Measurements from ENCODE around the gene PRCC.
"Not testable (repeated sequence)": the region's sequence is repeated elsewhere in the genome, so short reads cannot be mapped to it uniquely, and the experiment has no call there.

Gene PRCC

GRCh38 chr1:156754219-156754618, 13.1 kb upstream of the PRCC start:
- Histone ChIP-seq H3K27me3 (replicated peaks; ENCODE audit: control insufficient read depth, insufficient read depth, low read length) (no peaks in the 10 kb centered on the region), H3K4me3 (replicated peaks; ENCODE audit: low read depth, low read length) (no peak overlapping the region), H3K36me3 (ENCODE audit: control insufficient read depth, insufficient read depth, low read length) (no peaks in the 10 kb centered on the region)
- no peak for DNase-seq (ENCODE audit: extremely low read depth, insufficient read length)
- no peak for TF ChIP-seq CTCF (IDR thresholded peaks at IDR 0.05; ENCODE audit: insufficient read depth, low read length, poor library complexity, severe bottlenecking)

GRCh38 chr1:156755527-156755950, 11.8 kb upstream of the PRCC start:
- DNase-seq (ENCODE audit: extremely low read depth, insufficient read length), result no peak
- no peak overlapping the region for H3K4me3 ChIP-seq (replicated peaks; ENCODE audit: low read depth, low read length)
- no peak for TF ChIP-seq CTCF (IDR thresholded peaks at IDR 0.05; ENCODE audit: insufficient read depth, low read length, poor library complexity, severe bottlenecking)
- no peaks in the 10 kb centered on the region for H3K27me3 ChIP-seq (replicated peaks; ENCODE audit: control insufficient read depth, insufficient read depth, low read length)
- H3K36me3 ChIP-seq (ENCODE audit: control insufficient read depth, insufficient read depth, low read length), result no peaks in the 10 kb centered on the region

GRCh38 chr1:156756355-156756754, 11.0 kb upstream of the PRCC start:
- Histone ChIP-seq H3K27me3 (replicated peaks; ENCODE audit: control insufficient read depth, insufficient read depth, low read length) (no peaks in the 10 kb centered on the region), H3K4me3 (replicated peaks; ENCODE audit: low read depth, low read length) (no peak overlapping the region), H3K36me3 (ENCODE audit: control insufficient read depth, insufficient read depth, low read length) (no peaks in the 10 kb centered on the region)
- no peak for DNase-seq (ENCODE audit: extremely low read depth, insufficient read length)
- no peak for TF ChIP-seq CTCF (IDR thresholded peaks at IDR 0.05; ENCODE audit: insufficient read depth, low read length, poor library complexity, severe bottlenecking)

- H3K27me3 ChIP-seq (replicated peaks; ENCODE audit: control insufficient read depth, insufficient read depth, low read length); H3K36me3 ChIP-seq (ENCODE audit: control insufficient read depth, insufficient read depth, low read length); DNase-seq (ENCODE audit: extremely low read depth, insufficient read length); H3K4me3 ChIP-seq (replicated peaks; ENCODE audit: low read depth, low read length): not testable (repeated sequence)
Observed at GRCh38 chr1:156757572-156758253, 9.6 kb upstream of the PRCC start.

- Histone ChIP-seq H3K4me3 (replicated peaks; ENCODE audit: low read depth, low read length) (no peak overlapping the region), H3K36me3 (ENCODE audit: control insufficient read depth, insufficient read depth, low read length) (no peaks in the 10 kb centered on the region), H3K27me3 (replicated peaks; ENCODE audit: control insufficient read depth, insufficient read depth, low read length) (no peaks in the 10 kb centered on the region)
- no peak for DNase-seq (ENCODE audit: extremely low read depth, insufficient read length)
- no peak for TF ChIP-seq CTCF (IDR thresholded peaks at IDR 0.05; ENCODE audit: insufficient read depth, low read length, poor library complexity, severe bottlenecking)
Observed at GRCh38 chr1:156760092-156760795, 7.1 kb upstream of the PRCC start.

GRCh38 chr1:156760796-156761104, 6.6 kb upstream of the PRCC start:
- no peak overlapping the region for H3K4me3 ChIP-seq (replicated peaks; ENCODE audit: low read depth, low read length)
- no peak for TF ChIP-seq CTCF (IDR thresholded peaks at IDR 0.05; ENCODE audit: insufficient read depth, low read length, poor library complexity, severe bottlenecking)
- no peaks in the 10 kb centered on the region for H3K27me3 ChIP-seq (replicated peaks; ENCODE audit: control insufficient read depth, insufficient read depth, low read length)
- H3K36me3 ChIP-seq (ENCODE audit: control insufficient read depth, insufficient read depth, low read length), result no peaks in the 10 kb centered on the region
- no peak for DNase-seq (ENCODE audit: extremely low read depth, insufficient read length)

- H3K4me3 ChIP-seq (replicated peaks; ENCODE audit: low read depth, low read length); H3K27me3 ChIP-seq (replicated peaks; ENCODE audit: control insufficient read depth, insufficient read depth, low read length); DNase-seq (ENCODE audit: extremely low read depth, insufficient read length); H3K36me3 ChIP-seq (ENCODE audit: control insufficient read depth, insufficient read depth, low read length): not testable (repeated sequence)
Observed at GRCh38 chr1:156765136-156765535, 2.2 kb upstream of the PRCC start.
